ENCODE measurements around the gene ARHGEF1.
A peak's percentile ranks its signal among the peaks of the same experiment; 100 is the strongest.
"Not testable (repeated sequence)": the region's sequence is repeated elsewhere in the genome, so short reads cannot be mapped to it uniquely, and the experiment has no call there.

ARHGEF1 gene

GRCh38 chr19:41909706-41910105 is 26.7 kb downstream of the ARHGEF1 start:
- H3K36me3 Mint-ChIP-seq (ENCODE audit: low read depth) = peaks cover 43% of the 10 kb centered on the region
- no peak overlapping the region for H3K27ac Mint-ChIP-seq
- H3K27me3 Mint-ChIP-seq (ENCODE audit: low read depth) = peaks cover 31% of the 10 kb centered on the region
- no peaks in the 10 kb centered on the region for H3K9me3 Mint-ChIP-seq
- peaks cover 5% of the 10 kb centered on the region for H3K4me1 Mint-ChIP-seq (ENCODE audit: low read depth)
- no peak for DNase-seq (ENCODE audit: low spot score)
- H3K4me3 Mint-ChIP-seq = no peak overlapping the region

- H3K4me3 Mint-ChIP-seq = no peak overlapping the region
- no peak for DNase-seq (ENCODE audit: low spot score)
- peaks cover 33% of the 10 kb centered on the region for H3K27me3 Mint-ChIP-seq (ENCODE audit: low read depth)
- H3K4me1 Mint-ChIP-seq (ENCODE audit: low read depth) = peaks cover 5% of the 10 kb centered on the region
- no peaks in the 10 kb centered on the region for H3K9me3 Mint-ChIP-seq
- H3K27ac Mint-ChIP-seq = no peak overlapping the region
- H3K36me3 Mint-ChIP-seq (ENCODE audit: low read depth) = peaks cover 36% of the 10 kb centered on the region
Observed at GRCh38 chr19:41910240-41910991, 27.4 kb downstream of the ARHGEF1 start.

- Mint-ChIP-seq H3K4me1 (ENCODE audit: low read depth) (peaks cover 2% of the 10 kb centered on the region), H3K36me3 (ENCODE audit: low read depth) (peaks cover 30% of the 10 kb centered on the region), H3K27ac (peak overlapping the region; percentile 24), H3K9me3 (no peaks in the 10 kb centered on the region), H3K4me3 (no peak overlapping the region), H3K27me3 (ENCODE audit: low read depth) (peaks cover 33% of the 10 kb centered on the region)
- no peak for DNase-seq (ENCODE audit: low spot score)
Observed at GRCh38 chr19:41910992-41911888, 28.3 kb downstream of the ARHGEF1 start.

GRCh38 chr19:41911889-41912731 is 29.1 kb downstream of the ARHGEF1 start:
- Mint-ChIP-seq H3K4me1 (ENCODE audit: low read depth) (no peaks in the 10 kb centered on the region), H3K27ac (no peak overlapping the region), H3K9me3 (no peaks in the 10 kb centered on the region), H3K4me3 (no peak overlapping the region), H3K27me3 (ENCODE audit: low read depth) (peaks cover 33% of the 10 kb centered on the region), H3K36me3 (ENCODE audit: low read depth) (peaks cover 25% of the 10 kb centered on the region)
- no peak for DNase-seq (ENCODE audit: low spot score)

GRCh38 chr19:41912899-41913537 is 30.0 kb downstream of the ARHGEF1 start:
- DNase-seq (ENCODE audit: low spot score) = no peak
- no peak overlapping the region for H3K27ac Mint-ChIP-seq
- H3K4me3 Mint-ChIP-seq = no peak overlapping the region
- H3K36me3 Mint-ChIP-seq (ENCODE audit: low read depth) = peaks cover 22% of the 10 kb centered on the region
- no peaks in the 10 kb centered on the region for H3K9me3 Mint-ChIP-seq
- H3K27me3 Mint-ChIP-seq (ENCODE audit: low read depth) = peaks cover 33% of the 10 kb centered on the region
- no peaks in the 10 kb centered on the region for H3K4me1 Mint-ChIP-seq (ENCODE audit: low read depth)

- H3K4me3 Mint-ChIP-seq = no peak overlapping the region
- no peaks in the 10 kb centered on the region for H3K9me3 Mint-ChIP-seq
- H3K36me3 Mint-ChIP-seq (ENCODE audit: low read depth) = peaks cover 20% of the 10 kb centered on the region
- DNase-seq (ENCODE audit: low spot score) = no peak
- H3K27me3 Mint-ChIP-seq (ENCODE audit: low read depth) = peaks cover 33% of the 10 kb centered on the region
- no peaks in the 10 kb centered on the region for H3K4me1 Mint-ChIP-seq (ENCODE audit: low read depth)
- peak overlapping the region; percentile 5 for H3K27ac Mint-ChIP-seq
Observed at GRCh38 chr19:41913538-41914423, 30.8 kb downstream of the ARHGEF1 start.

- peaks cover 15% of the 10 kb centered on the region for H3K36me3 Mint-ChIP-seq (ENCODE audit: low read depth)
- not testable (repeated sequence) for H3K4me1 Mint-ChIP-seq (ENCODE audit: low read depth); H3K4me3 Mint-ChIP-seq; DNase-seq (ENCODE audit: low spot score); H3K9me3 Mint-ChIP-seq; H3K27ac Mint-ChIP-seq
- H3K27me3 Mint-ChIP-seq (ENCODE audit: low read depth) = peaks cover 33% of the 10 kb centered on the region
Observed at GRCh38 chr19:41914424-41914834, 31.4 kb downstream of the ARHGEF1 start.

GRCh38 chr19:41915021-41915775 is 32.2 kb downstream of the ARHGEF1 start:
- Mint-ChIP-seq H3K27me3 (ENCODE audit: low read depth) (peaks cover 33% of the 10 kb centered on the region), H3K27ac (no peak overlapping the region), H3K36me3 (ENCODE audit: low read depth) (peaks cover 12% of the 10 kb centered on the region), H3K9me3 (no peaks in the 10 kb centered on the region), H3K4me1 (ENCODE audit: low read depth) (no peaks in the 10 kb centered on the region), H3K4me3 (no peak overlapping the region)
- no peak for DNase-seq (ENCODE audit: low spot score)

GRCh38 chr19:41915776-41916414 is 32.9 kb downstream of the ARHGEF1 start:
- Mint-ChIP-seq H3K9me3 (no peaks in the 10 kb centered on the region), H3K4me1 (ENCODE audit: low read depth) (no peaks in the 10 kb centered on the region), H3K27ac (no peak overlapping the region), H3K27me3 (ENCODE audit: low read depth) (peaks cover 29% of the 10 kb centered on the region), H3K4me3 (no peak overlapping the region), H3K36me3 (ENCODE audit: low read depth) (peaks cover 5% of the 10 kb centered on the region)
- DNase-seq (ENCODE audit: low spot score) = no peak

- no peaks in the 10 kb centered on the region for H3K36me3 Mint-ChIP-seq (ENCODE audit: low read depth)
- no peak for DNase-seq (ENCODE audit: low spot score)
- H3K27me3 Mint-ChIP-seq (ENCODE audit: low read depth) = peaks cover 22% of the 10 kb centered on the region
- H3K4me3 Mint-ChIP-seq = no peak overlapping the region
- H3K27ac Mint-ChIP-seq = no peak overlapping the region
- peaks cover 6% of the 10 kb centered on the region for H3K4me1 Mint-ChIP-seq (ENCODE audit: low read depth)
- no peaks in the 10 kb centered on the region for H3K9me3 Mint-ChIP-seq
Observed at GRCh38 chr19:41917676-41918075, 34.7 kb downstream of the ARHGEF1 start.

- Mint-ChIP-seq H3K4me3 (no peak overlapping the region), H3K27ac (no peak overlapping the region), H3K9me3 (no peaks in the 10 kb centered on the region), H3K4me1 (ENCODE audit: low read depth) (peaks cover 7% of the 10 kb centered on the region), H3K27me3 (ENCODE audit: low read depth) (peaks cover 23% of the 10 kb centered on the region), H3K36me3 (ENCODE audit: low read depth) (no peaks in the 10 kb centered on the region)
- no peak for DNase-seq (ENCODE audit: low spot score)
Observed at GRCh38 chr19:41918095-41918494, 35.1 kb downstream of the ARHGEF1 start.
